ENCODE measurements around the gene DCAF10. TPM values are rescaled to one million over a fixed set of nuclear protein-coding genes. Genes with fewer than 3 reads are reported as not detected.

Gene DCAF10
- total and polyA plus RNA-seq, 2 of the 8 experiments (the other 6 are each of a cell fraction or from before 2014, with no cell fraction given), result 7.1 to 15.0 TPM

- no peak for TF ChIP-seq EP300 (IDR thresholded peaks at IDR 0.05; ENCODE audit: borderline replicate concordance in 1 of 2, low read depth in 2 of 2, low read length in 2 of 2)
- no peak for TF ChIP-seq CBX5 (IDR thresholded peaks at IDR 0.05; ENCODE audit: low read depth, low read length)
Observed at GRCh38 chr9:37915911-37916470, 115.4 kb downstream of the DCAF10 start (continued).

Data from H1 (cell line).